ENCODE results near the gene PRMT7.

The PRMT7 gene

GRCh38 chr16:68380676-68381362 lies 70.0 kb downstream of the PRMT7 start:
- peaks cover 16% of the 10 kb centered on the region; the same call in 1 of the 2 replicates for H3K4me1 ChIP-seq (ENCODE audit: insufficient read depth, low read length)
- H3K36me3 ChIP-seq (ENCODE audit: insufficient read depth, low read length) = no peaks in the 10 kb centered on the region
- no peak overlapping the region for H3K9ac ChIP-seq (ENCODE audit: low read depth, low read length)
- no peaks in the 10 kb centered on the region for H3K9me3 ChIP-seq (ENCODE audit: control insufficient read depth, insufficient read depth, low read length)

- Histone ChIP-seq H3K9me3 (ENCODE audit: control insufficient read depth, insufficient read depth, low read length) (no peaks in the 10 kb centered on the region), H3K4me1 (ENCODE audit: insufficient read depth, low read length) (peaks cover 16% of the 10 kb centered on the region; the same call in 1 of the 2 replicates), H3K36me3 (ENCODE audit: insufficient read depth, low read length) (no peaks in the 10 kb centered on the region), H3K9ac (ENCODE audit: low read depth, low read length) (no peak overlapping the region)
Measured at GRCh38 chr16:68381363-68381724, 70.5 kb downstream of the PRMT7 start.

GRCh38 chr16:68382296-68382718 lies 71.5 kb downstream of the PRMT7 start:
- Histone ChIP-seq H3K9ac (ENCODE audit: low read depth, low read length) (no peak overlapping the region), H3K36me3 (ENCODE audit: insufficient read depth, low read length) (no peaks in the 10 kb centered on the region), H3K4me1 (ENCODE audit: insufficient read depth, low read length) (peaks cover 20% of the 10 kb centered on the region; the same call in 1 of the 2 replicates), H3K9me3 (ENCODE audit: control insufficient read depth, insufficient read depth, low read length) (no peaks in the 10 kb centered on the region)

DNA sequence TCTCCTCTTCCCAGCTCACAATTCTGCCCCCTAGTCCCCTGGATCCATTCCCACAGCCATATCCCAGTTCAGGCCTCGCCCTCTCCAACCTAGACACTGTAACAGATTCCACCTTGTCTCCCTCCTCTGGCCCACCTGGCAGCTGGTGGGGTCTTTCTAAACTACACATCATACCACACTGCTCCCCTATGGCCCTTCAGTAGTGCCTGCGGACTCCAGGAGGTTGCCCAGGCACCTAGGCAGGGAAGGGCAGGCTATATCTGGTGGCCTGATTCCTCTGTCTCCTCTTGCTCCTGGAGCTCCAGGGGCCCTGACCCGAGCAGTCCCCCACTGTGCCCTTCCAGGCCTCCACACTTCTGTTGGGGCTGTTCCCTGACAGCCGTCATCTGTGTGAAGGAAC lies 73.0 kb downstream of the PRMT7 start:
- H3K4me1 ChIP-seq (ENCODE audit: insufficient read depth, low read length) = peaks cover 20% of the 10 kb centered on the region; the same call in 1 of the 2 replicates
- H3K9me3 ChIP-seq (ENCODE audit: control insufficient read depth, insufficient read depth, low read length) = no peaks in the 10 kb centered on the region

GRCh38 chr16:68384288-68385161 lies 73.7 kb downstream of the PRMT7 start:
- peaks cover 20% of the 10 kb centered on the region; the same call in 1 of the 2 replicates for H3K4me1 ChIP-seq (ENCODE audit: insufficient read depth, low read length)
- H3K9ac ChIP-seq (ENCODE audit: low read depth, low read length) = no peak overlapping the region
- H3K9me3 ChIP-seq (ENCODE audit: control insufficient read depth, insufficient read depth, low read length) = no peaks in the 10 kb centered on the region
- H3K36me3 ChIP-seq (ENCODE audit: insufficient read depth, low read length) = no peaks in the 10 kb centered on the region

More for the DNA sequence above, 73.0 kb downstream of the PRMT7 start:
- Histone ChIP-seq H3K9ac (ENCODE audit: low read depth, low read length) (no peak overlapping the region), H3K36me3 (ENCODE audit: insufficient read depth, low read length) (no peaks in the 10 kb centered on the region)

DNA sequence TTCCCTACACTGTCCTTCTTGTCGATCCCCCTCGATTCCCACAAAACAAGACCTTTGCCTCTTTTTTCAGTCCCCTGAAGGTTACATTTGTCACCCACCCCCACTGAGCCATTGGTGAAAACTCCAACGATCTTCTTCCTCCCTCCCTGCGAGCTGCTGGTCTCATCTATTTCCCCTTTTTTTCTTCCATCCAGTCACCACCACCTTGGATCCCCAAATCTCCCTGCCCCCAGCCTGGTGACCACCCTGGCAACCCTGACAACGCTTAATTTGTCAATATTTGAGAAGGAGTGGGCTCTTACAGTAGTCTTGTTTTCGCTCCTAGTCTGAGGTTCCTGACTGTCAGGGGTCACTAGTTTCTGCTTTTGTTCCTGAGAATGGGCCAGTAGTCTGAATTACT lies 74.6 kb downstream of the PRMT7 start:
- Histone ChIP-seq H3K9me3 (ENCODE audit: control insufficient read depth, insufficient read depth, low read length) (no peaks in the 10 kb centered on the region), H3K4me1 (ENCODE audit: insufficient read depth, low read length) (peaks cover 20% of the 10 kb centered on the region; the same call in 1 of the 2 replicates), H3K9ac (ENCODE audit: low read depth, low read length) (no peak overlapping the region), H3K36me3 (ENCODE audit: insufficient read depth, low read length) (no peaks in the 10 kb centered on the region)

- Histone ChIP-seq H3K9ac (ENCODE audit: low read depth, low read length) (no peak overlapping the region), H3K9me3 (ENCODE audit: control insufficient read depth, insufficient read depth, low read length) (no peaks in the 10 kb centered on the region), H3K36me3 (ENCODE audit: insufficient read depth, low read length) (no peaks in the 10 kb centered on the region), H3K4me1 (ENCODE audit: insufficient read depth, low read length) (peaks cover 20% of the 10 kb centered on the region; the same call in 1 of the 2 replicates)
Measured at GRCh38 chr16:68386628-68387027, 75.8 kb downstream of the PRMT7 start.

GRCh38 chr16:68387301-68387700 lies 76.5 kb downstream of the PRMT7 start:
- Histone ChIP-seq H3K9me3 (ENCODE audit: control insufficient read depth, insufficient read depth, low read length) (no peaks in the 10 kb centered on the region), H3K4me1 (ENCODE audit: insufficient read depth, low read length) (peaks cover 20% of the 10 kb centered on the region; the same call in 1 of the 2 replicates), H3K9ac (ENCODE audit: low read depth, low read length) (no peak overlapping the region), H3K36me3 (ENCODE audit: insufficient read depth, low read length) (no peaks in the 10 kb centered on the region)

DNA sequence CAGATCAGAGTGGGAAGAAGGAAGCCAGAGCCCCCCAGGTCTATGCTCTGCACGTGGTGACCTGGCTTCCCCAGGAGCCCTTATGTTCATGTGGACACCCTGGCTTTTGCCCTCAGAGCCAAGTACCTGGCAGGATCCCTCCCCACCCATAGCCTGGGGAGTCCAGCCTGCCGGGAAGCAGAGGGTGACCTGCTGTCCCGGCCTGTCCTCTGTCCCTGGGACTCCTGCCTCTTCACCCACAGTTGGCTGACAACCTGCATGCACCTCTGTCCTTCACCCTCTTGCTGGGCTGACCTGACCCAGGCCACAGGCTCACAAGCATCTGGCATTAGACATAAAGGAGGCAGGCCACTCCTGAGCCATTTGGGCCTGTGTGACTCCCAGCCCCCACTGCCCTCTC lies 77.3 kb downstream of the PRMT7 start:
- Histone ChIP-seq H3K36me3 (ENCODE audit: insufficient read depth, low read length) (no peaks in the 10 kb centered on the region), H3K4me1 (ENCODE audit: insufficient read depth, low read length) (peaks cover 20% of the 10 kb centered on the region; the same call in 1 of the 2 replicates), H3K9ac (ENCODE audit: low read depth, low read length) (no peak overlapping the region), H3K9me3 (ENCODE audit: control insufficient read depth, insufficient read depth, low read length) (no peaks in the 10 kb centered on the region)

DNA sequence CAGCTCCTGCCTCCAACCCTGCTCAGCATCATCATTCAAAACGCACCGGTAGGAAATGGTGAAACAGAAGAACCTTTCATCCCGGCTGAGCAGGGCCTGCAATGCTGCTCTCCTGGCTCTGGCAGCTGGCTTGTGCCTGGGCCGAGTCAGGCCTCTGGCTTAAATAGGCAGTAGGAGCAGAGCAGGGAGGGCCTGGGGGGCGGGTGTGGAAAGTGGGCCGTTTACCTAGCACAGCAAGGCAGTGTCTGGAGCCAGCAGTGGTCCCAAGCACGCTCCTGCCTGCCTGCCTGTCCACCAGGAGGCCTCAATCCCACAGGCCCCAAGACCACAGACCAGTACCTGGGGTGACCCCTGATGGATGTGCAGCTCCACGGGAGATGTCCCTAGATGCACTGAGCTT lies 78.2 kb downstream of the PRMT7 start:
- Histone ChIP-seq H3K9ac (ENCODE audit: low read depth, low read length) (no peak overlapping the region), H3K36me3 (ENCODE audit: insufficient read depth, low read length) (no peaks in the 10 kb centered on the region), H3K4me1 (ENCODE audit: insufficient read depth, low read length) (peaks cover 19% of the 10 kb centered on the region; the same call in 1 of the 2 replicates), H3K9me3 (ENCODE audit: control insufficient read depth, insufficient read depth, low read length) (no peaks in the 10 kb centered on the region)

- H3K4me1 ChIP-seq (ENCODE audit: insufficient read depth, low read length) = peaks cover 13% of the 10 kb centered on the region; the same call in 1 of the 2 replicates
- no peak overlapping the region for H3K9ac ChIP-seq (ENCODE audit: low read depth, low read length)
- H3K36me3 ChIP-seq (ENCODE audit: insufficient read depth, low read length) = no peaks in the 10 kb centered on the region
- H3K9me3 ChIP-seq (ENCODE audit: control insufficient read depth, insufficient read depth, low read length) = no peaks in the 10 kb centered on the region
Measured at GRCh38 chr16:68389750-68390371, 79.0 kb downstream of the PRMT7 start.

GRCh38 chr16:68393333-68393732 lies 82.5 kb downstream of the PRMT7 start:
- H3K9ac ChIP-seq (ENCODE audit: low read depth, low read length) = no peak overlapping the region
- H3K4me1 ChIP-seq (ENCODE audit: insufficient read depth, low read length) = 0 out of 2 replicates have a peak, but pooled peaks cover 12% of the 10 kb centered on the region
- H3K36me3 ChIP-seq (ENCODE audit: insufficient read depth, low read length) = no peaks in the 10 kb centered on the region
- H3K9me3 ChIP-seq (ENCODE audit: control insufficient read depth, insufficient read depth, low read length) = no peaks in the 10 kb centered on the region

- no peaks in the 10 kb centered on the region for H3K9me3 ChIP-seq (ENCODE audit: control insufficient read depth, insufficient read depth, low read length)
- H3K9ac ChIP-seq (ENCODE audit: low read depth, low read length) = no peak overlapping the region
- no peaks in the 10 kb centered on the region for H3K36me3 ChIP-seq (ENCODE audit: insufficient read depth, low read length)
- peaks cover 15% of the 10 kb centered on the region; the same call in 1 of the 2 replicates for H3K4me1 ChIP-seq (ENCODE audit: insufficient read depth, low read length)
Measured at GRCh38 chr16:68395167-68395786, 84.5 kb downstream of the PRMT7 start.

DNA sequence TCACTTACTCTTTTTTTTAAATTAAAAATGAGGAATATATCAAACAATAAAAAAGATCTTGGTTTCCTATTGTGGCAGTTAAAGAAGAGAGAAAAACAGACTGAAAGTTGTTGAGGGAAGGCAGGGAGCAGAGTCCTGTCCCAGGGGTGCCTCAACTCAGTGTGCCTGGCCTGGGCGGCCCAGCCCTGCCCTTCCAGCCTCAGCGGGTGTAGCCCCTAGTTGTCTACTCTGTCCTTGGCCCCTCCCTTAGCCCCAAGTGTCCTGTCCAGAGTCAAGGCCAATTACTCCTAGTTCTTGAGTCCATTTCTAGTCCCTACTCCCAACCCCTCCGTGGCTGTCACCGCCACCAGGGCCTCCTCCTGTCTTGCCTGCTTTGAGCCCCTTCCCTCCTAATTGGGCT lies 85.0 kb downstream of the PRMT7 start:
- Histone ChIP-seq H3K4me1 (ENCODE audit: insufficient read depth, low read length) (peaks cover 15% of the 10 kb centered on the region; the same call in 1 of the 2 replicates), H3K9ac (ENCODE audit: low read depth, low read length) (no peak overlapping the region), H3K36me3 (ENCODE audit: insufficient read depth, low read length) (no peaks in the 10 kb centered on the region), H3K9me3 (ENCODE audit: control insufficient read depth, insufficient read depth, low read length) (no peaks in the 10 kb centered on the region)
